ENCODE data around the gene EXOSC2.

The EXOSC2 gene, protein sequence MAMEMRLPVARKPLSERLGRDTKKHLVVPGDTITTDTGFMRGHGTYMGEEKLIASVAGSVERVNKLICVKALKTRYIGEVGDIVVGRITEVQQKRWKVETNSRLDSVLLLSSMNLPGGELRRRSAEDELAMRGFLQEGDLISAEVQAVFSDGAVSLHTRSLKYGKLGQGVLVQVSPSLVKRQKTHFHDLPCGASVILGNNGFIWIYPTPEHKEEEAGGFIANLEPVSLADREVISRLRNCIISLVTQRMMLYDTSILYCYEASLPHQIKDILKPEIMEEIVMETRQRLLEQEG

GRCh38 chr9:130693426-130694191 is at the start of gene EXOSC2:
Gene EXOSC2, plus strand, starts transcription at chr9:130693780. Its CDS starts 12 bp downstream, at chr9:130693792.
- Histone ChIP-seq H3K4me1 (ENCODE audit: insufficient read depth, insufficient read length) (peaks cover 11% of the 10 kb centered on the region), H3K9ac (ENCODE audit: insufficient read length, low read depth) (peak within 1 kb of the TSS; percentile 98), H3K27me3 (ENCODE audit: insufficient read depth, insufficient read length) (peaks cover 6% of the 10 kb centered on the region), H3K9me3 (ENCODE audit: insufficient read depth, low read length) (no peaks in the 10 kb centered on the region), H3K36me3 (ENCODE audit: insufficient read depth, insufficient read length, low read length) (peaks cover 37% of the 10 kb centered on the region), H3K4me3 (ENCODE audit: insufficient read length, low read depth) (peak within 1 kb of the TSS; percentile 92)
- TF ChIP-seq ZNF274 (IDR thresholded peaks at IDR 0.05; ENCODE audit: low read depth, low read length), result no peak
- TF ChIP-seq SUZ12 (IDR thresholded peaks at IDR 0.05; ENCODE audit: extremely low read depth, insufficient read depth, insufficient read length), result no peak
- peak; percentile 98 for TF ChIP-seq YY1 (IDR thresholded peaks at IDR 0.05; ENCODE audit: insufficient read depth, insufficient read length)
- peak; percentile 98 for DNase-seq (ENCODE audit: low read depth, low spot score)

DNA sequence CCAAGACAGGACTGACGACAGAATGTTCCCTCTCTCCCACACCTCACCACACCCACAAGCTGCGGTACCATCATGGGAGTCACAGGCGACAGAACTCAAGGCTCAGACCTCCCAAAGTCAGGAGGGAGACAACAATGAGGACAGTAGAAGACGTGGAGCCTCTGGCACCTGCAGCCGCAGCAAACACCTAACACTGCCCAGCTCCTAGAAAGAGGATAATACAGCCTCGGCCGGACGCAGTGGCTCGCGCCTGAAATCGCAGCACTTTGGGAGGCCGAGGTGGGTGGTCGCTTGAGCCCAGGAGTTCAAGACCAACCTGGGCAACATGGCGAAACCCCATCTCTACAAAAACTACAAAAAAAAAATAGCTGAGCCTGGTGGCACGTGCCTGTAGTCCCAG is 42.4 kb upstream of the EXOSC2 start:
- H3K27me3 ChIP-seq (ENCODE audit: insufficient read depth, insufficient read length), result peaks cover 15% of the 10 kb centered on the region
- no peaks in the 10 kb centered on the region; the same call in 1 of the 2 replicates for H3K9me3 ChIP-seq (ENCODE audit: insufficient read depth, low read length)
- H3K36me3 ChIP-seq (ENCODE audit: insufficient read depth, insufficient read length, low read length), result no peaks in the 10 kb centered on the region
- TF ChIP-seq ZNF274 (IDR thresholded peaks at IDR 0.05; ENCODE audit: low read depth, low read length), result no peak
- no peak for TF ChIP-seq YY1 (IDR thresholded peaks at IDR 0.05; ENCODE audit: insufficient read depth, insufficient read length)
- no peak for TF ChIP-seq SUZ12 (IDR thresholded peaks at IDR 0.05; ENCODE audit: extremely low read depth, insufficient read depth, insufficient read length)
- no peak overlapping the region for H3K9ac ChIP-seq (ENCODE audit: insufficient read length, low read depth)
- DNase-seq (ENCODE audit: low read depth, low spot score), result no peak
- no peaks in the 10 kb centered on the region for H3K4me1 ChIP-seq (ENCODE audit: insufficient read depth, insufficient read length)
- H3K4me3 ChIP-seq (ENCODE audit: insufficient read length, low read depth), result no peak overlapping the region

DNA sequence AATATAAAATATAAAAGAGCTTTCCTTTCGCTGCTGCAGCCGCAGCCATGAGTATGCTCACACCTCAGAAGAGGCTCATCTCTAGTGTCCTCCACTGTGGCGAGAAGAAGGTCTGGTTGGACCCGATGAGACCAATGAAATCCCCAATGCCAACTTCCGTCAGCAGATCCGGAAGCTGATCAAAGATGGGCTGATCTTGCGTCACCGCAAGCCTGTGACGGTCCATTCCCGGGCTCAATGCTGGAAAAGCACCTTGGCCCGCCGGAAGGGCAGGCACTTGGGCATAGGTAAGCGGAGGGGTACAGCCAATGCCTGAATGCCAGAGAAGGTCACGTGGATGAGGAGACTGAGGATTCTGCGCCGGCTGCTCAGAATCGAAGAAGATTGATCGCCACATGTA is 41.8 kb upstream of the EXOSC2 start:
- Histone ChIP-seq H3K4me1 (ENCODE audit: insufficient read depth, insufficient read length) (no peaks in the 10 kb centered on the region), H3K27me3 (ENCODE audit: insufficient read depth, insufficient read length) (peaks cover 20% of the 10 kb centered on the region), H3K9ac (ENCODE audit: insufficient read length, low read depth) (no peak overlapping the region), H3K9me3 (ENCODE audit: insufficient read depth, low read length) (no peaks in the 10 kb centered on the region), H3K4me3 (ENCODE audit: insufficient read length, low read depth) (no peak overlapping the region), H3K36me3 (ENCODE audit: insufficient read depth, insufficient read length, low read length) (no peaks in the 10 kb centered on the region)
- TF ChIP-seq ZNF274 (IDR thresholded peaks at IDR 0.05; ENCODE audit: low read depth, low read length) (no peak), YY1 (IDR thresholded peaks at IDR 0.05; ENCODE audit: insufficient read depth, insufficient read length) (no peak), SUZ12 (IDR thresholded peaks at IDR 0.05; ENCODE audit: extremely low read depth, insufficient read depth, insufficient read length) (no peak)
- DNase-seq (ENCODE audit: low read depth, low spot score), result no peak

- H3K9me3 ChIP-seq (ENCODE audit: insufficient read depth, low read length), result no peaks in the 10 kb centered on the region
- H3K36me3 ChIP-seq (ENCODE audit: insufficient read depth, insufficient read length, low read length), result no peaks in the 10 kb centered on the region
- H3K27me3 ChIP-seq (ENCODE audit: insufficient read depth, insufficient read length), result peaks cover 51% of the 10 kb centered on the region
- DNase-seq (ENCODE audit: low read depth, low spot score), result no peak
- H3K4me1 ChIP-seq (ENCODE audit: insufficient read depth, insufficient read length), result no peaks in the 10 kb centered on the region
- no peak overlapping the region for H3K9ac ChIP-seq (ENCODE audit: insufficient read length, low read depth)
- no peak overlapping the region for H3K4me3 ChIP-seq (ENCODE audit: insufficient read length, low read depth)
- TF ChIP-seq ZNF274 (IDR thresholded peaks at IDR 0.05; ENCODE audit: low read depth, low read length), result no peak
- TF ChIP-seq YY1 (IDR thresholded peaks at IDR 0.05; ENCODE audit: insufficient read depth, insufficient read length), result no peak
- no peak for TF ChIP-seq SUZ12 (IDR thresholded peaks at IDR 0.05; ENCODE audit: extremely low read depth, insufficient read depth, insufficient read length)
Measured at GRCh38 chr9:130654879-130655278, 38.7 kb upstream of the EXOSC2 start.

- Histone ChIP-seq H3K9me3 (ENCODE audit: insufficient read depth, low read length) (no peaks in the 10 kb centered on the region), H3K27me3 (ENCODE audit: insufficient read depth, insufficient read length) (peaks cover 93% of the 10 kb centered on the region), H3K9ac (ENCODE audit: insufficient read length, low read depth) (no peak overlapping the region), H3K36me3 (ENCODE audit: insufficient read depth, insufficient read length, low read length) (no peaks in the 10 kb centered on the region), H3K4me1 (ENCODE audit: insufficient read depth, insufficient read length) (peaks cover 17% of the 10 kb centered on the region), H3K4me3 (ENCODE audit: insufficient read length, low read depth) (no peak overlapping the region)
- no peak for TF ChIP-seq ZNF274 (IDR thresholded peaks at IDR 0.05; ENCODE audit: low read depth, low read length)
- TF ChIP-seq YY1 (IDR thresholded peaks at IDR 0.05; ENCODE audit: insufficient read depth, insufficient read length), result no peak
- TF ChIP-seq SUZ12 (IDR thresholded peaks at IDR 0.05; ENCODE audit: extremely low read depth, insufficient read depth, insufficient read length), result no peak
- no peak for DNase-seq (ENCODE audit: low read depth, low spot score)
Measured at GRCh38 chr9:130658893-130659698, 34.5 kb upstream of the EXOSC2 start.

- no peaks in the 10 kb centered on the region for H3K9me3 ChIP-seq (ENCODE audit: insufficient read depth, low read length)
- no peaks in the 10 kb centered on the region for H3K36me3 ChIP-seq (ENCODE audit: insufficient read depth, insufficient read length, low read length)
- peak overlapping the region; percentile 18 for H3K4me3 ChIP-seq (ENCODE audit: insufficient read length, low read depth)
- DNase-seq (ENCODE audit: low read depth, low spot score), result no peak
- peaks cover 98% of the 10 kb centered on the region for H3K27me3 ChIP-seq (ENCODE audit: insufficient read depth, insufficient read length)
- no peak for TF ChIP-seq YY1 (IDR thresholded peaks at IDR 0.05; ENCODE audit: insufficient read depth, insufficient read length)
- no peak for TF ChIP-seq SUZ12 (IDR thresholded peaks at IDR 0.05; ENCODE audit: extremely low read depth, insufficient read depth, insufficient read length)
- TF ChIP-seq ZNF274 (IDR thresholded peaks at IDR 0.05; ENCODE audit: low read depth, low read length), result no peak
- H3K9ac ChIP-seq (ENCODE audit: insufficient read length, low read depth), result peak overlapping the region; percentile 56
- peaks cover 17% of the 10 kb centered on the region for H3K4me1 ChIP-seq (ENCODE audit: insufficient read depth, insufficient read length)
Measured at GRCh38 chr9:130659699-130660248, 33.8 kb upstream of the EXOSC2 start.

All from NT2/D1 (cell line).